ENCODE measurements around the gene MIP. TPM values are rescaled to one million over a fixed set of nuclear protein-coding genes. Genes with fewer than 3 reads are reported as not detected.

Gene MIP
- total RNA-seq, 6 donors from 2014 or later, result not detected

DNA sequence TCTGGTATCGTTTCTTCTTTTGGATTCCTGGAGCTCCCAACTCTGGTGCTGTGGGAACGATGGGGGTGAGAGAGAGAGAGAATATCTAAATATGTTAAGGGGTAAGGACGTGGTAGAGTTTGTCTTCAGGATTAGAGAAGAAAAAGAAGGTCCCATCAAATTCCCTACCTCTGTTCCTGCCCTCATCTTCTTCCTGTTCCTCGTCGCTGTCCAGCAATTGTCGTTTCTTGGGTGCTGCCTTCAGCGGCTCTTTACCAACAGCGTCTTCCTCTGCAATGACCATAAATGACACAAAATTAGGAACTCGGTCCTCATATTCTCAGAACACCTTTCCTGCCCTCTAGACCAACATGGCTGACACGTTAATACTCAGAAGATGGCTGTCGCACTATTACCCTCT, 36.7 kb downstream of the MIP start:
- WGBS, 2 donors, result 95% methylated on average over 11 of the region's 11 CpGs
- no peak overlapping the region for H3K27ac ChIP-seq
- TF ChIP-seq POLR2AphosphoS5 (IDR thresholded peaks at IDR 0.05), result no peak
- TF ChIP-seq, protein P1, sequence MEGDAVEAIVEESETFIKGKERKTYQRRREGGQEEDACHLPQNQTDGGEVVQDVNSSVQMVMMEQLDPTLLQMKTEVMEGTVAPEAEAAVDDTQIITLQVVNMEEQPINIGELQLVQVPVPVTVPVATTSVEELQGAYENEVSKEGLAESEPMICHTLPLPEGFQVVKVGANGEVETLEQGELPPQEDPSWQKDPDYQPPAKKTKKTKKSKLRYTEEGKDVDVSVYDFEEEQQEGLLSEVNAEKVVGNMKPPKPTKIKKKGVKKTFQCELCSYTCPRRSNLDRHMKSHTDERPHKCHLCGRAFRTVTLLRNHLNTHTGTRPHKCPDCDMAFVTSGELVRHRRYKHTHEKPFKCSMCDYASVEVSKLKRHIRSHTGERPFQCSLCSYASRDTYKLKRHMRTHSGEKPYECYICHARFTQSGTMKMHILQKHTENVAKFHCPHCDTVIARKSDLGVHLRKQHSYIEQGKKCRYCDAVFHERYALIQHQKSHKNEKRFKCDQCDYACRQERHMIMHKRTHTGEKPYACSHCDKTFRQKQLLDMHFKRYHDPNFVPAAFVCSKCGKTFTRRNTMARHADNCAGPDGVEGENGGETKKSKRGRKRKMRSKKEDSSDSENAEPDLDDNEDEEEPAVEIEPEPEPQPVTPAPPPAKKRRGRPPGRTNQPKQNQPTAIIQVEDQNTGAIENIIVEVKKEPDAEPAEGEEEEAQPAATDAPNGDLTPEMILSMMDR (IDR thresholded peaks at IDR 0.05), result no peak
- TF ChIP-seq EP300 (IDR thresholded peaks at IDR 0.05), result no peak
- TF ChIP-seq POLR2A (IDR thresholded peaks at IDR 0.05), result no peak
- no peaks in the 10 kb centered on the region for H3K27me3 ChIP-seq
- no peaks in the 10 kb centered on the region for H3K4me1 ChIP-seq
- DNase-seq (no peak), ATAC-seq (ENCODE audit: low FRiP score in 2 of 2) (no peak)
- no peak overlapping the region for H3K4me3 ChIP-seq
- peaks cover 0 to 33% (median 17%) of the 10 kb centered on the region in 4 donors for H3K36me3 ChIP-seq
- no peaks in the 10 kb centered on the region for H3K9me3 ChIP-seq

DNA sequence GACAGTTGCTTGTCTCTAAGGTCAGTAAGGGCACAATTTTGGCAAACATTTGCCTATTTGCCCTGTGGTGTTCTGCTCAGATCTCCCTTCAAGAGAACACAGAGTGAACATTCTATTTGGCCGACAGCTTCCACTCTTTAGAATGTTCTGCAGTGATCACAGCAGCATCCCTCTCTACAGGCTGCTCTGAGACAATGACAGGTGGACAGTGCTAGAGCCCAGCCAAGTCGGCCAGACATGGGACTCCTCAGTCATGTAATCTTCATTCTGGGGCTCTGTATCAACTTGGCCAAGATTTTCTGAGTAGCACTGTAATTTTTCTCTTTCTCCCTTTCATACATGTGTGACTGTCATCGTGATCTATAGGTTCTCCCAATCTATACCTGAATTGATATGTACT, 40.1 kb downstream of the MIP start:
- H3K4me3 ChIP-seq, result no peak overlapping the region
- no peaks in the 10 kb centered on the region for H3K27me3 ChIP-seq
- H3K9me3 ChIP-seq, result no peaks in the 10 kb centered on the region
- no peak for ATAC-seq (ENCODE audit: low FRiP score in 2 of 2)
- no peaks in the 10 kb centered on the region for H3K4me1 ChIP-seq
- peaks cover 0 to 12% (median 0%) of the 10 kb centered on the region in 4 donors for H3K36me3 ChIP-seq
- no peak for TF ChIP-seq POLR2A (IDR thresholded peaks at IDR 0.05)
- no peak for TF ChIP-seq POLR2AphosphoS5 (IDR thresholded peaks at IDR 0.05)
- TF ChIP-seq, protein P1 (IDR thresholded peaks at IDR 0.05), result no peak
- TF ChIP-seq EP300 (IDR thresholded peaks at IDR 0.05), result no peak
- no peak overlapping the region for H3K27ac ChIP-seq
- WGBS, 2 donors, result 91 to 92% methylated on average over 3 of the region's 3 CpGs
- DNase-seq, result no peak

DNA sequence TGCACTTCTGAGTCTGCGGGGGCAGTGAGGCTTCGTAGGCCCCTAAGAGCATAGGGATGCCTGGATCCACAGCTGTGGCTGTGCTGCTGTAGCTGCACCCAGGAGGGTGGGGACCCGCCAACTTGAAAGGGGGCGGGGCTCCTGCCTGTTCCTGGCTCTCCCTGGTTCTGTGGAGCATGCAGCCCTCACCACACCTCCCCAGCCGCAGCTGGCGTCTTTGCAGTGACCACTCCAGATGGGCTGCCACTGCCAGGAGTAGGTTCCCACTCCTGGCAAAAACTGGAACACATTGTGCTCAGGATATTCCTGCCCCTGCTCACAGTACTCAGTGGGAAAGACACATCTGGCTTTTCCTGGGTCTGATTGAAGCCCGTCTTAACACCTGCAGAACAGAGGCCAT, 41.1 kb downstream of the MIP start:
- DNase-seq, result peak in 1 of 2 donors; percentile 37
- ATAC-seq (ENCODE audit: low FRiP score in 2 of 2), result no peak
- H3K4me3 ChIP-seq, result no peak overlapping the region

DNA sequence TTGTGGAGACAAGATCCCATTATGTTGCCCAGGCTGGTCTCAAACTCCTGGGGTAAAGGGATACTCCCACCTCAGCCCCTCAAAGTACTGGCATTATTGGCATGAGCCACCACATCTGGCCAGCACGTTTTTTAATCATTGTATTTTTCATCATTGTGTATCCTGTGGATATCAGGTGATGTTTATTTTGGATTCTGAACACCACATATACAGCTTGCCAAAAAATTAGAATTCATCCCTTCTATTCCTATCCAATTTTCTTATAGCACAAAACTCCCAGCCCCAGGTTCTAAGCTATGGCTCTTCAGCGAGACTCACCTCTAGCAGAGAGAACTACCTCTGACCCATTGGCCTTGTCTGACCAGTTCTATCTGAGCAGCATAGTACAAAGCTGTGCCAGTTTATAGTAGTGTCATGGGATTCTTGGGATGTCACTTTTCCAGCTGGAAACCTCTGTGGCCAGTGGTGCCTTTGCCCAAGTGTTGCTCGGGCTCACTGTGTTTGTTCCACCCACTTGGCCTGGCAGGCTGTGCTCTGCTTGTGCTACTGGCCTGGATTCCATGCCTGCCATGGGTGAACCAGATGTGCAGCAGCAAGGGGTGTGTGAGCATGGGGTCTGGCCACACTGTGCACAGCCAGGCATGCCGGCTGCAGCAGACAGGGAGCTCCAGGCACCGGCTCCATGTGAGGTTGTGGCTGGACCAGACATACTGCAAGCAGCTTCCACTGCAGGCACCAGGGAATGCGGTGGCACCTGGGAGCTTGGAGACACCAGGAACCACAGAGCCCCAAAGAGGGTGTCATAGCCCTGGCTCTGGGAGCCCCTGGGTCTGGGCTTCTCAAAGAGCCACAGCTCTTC, 42.4 kb downstream of the MIP start:
- ATAC-seq (ENCODE audit: low FRiP score in 2 of 2) (no peak), DNase-seq (peak in 1 of 2 donors; percentile 41)
- WGBS, 2 donors, result 70 to 83% methylated on average over 3 to 4 of the region's 6 CpGs

More for the DNA sequence above, 41.1 kb downstream of the MIP start:
- no peaks in the 10 kb centered on the region for H3K9me3 ChIP-seq
- no peaks in the 10 kb centered on the region for H3K27me3 ChIP-seq
- H3K36me3 ChIP-seq, result peaks cover 0 to 12% (median 0%) of the 10 kb centered on the region in 4 donors
- no peak overlapping the region for H3K27ac ChIP-seq
- H3K4me1 ChIP-seq, result no peaks in the 10 kb centered on the region
- 72 to 83% methylated on average over 5 to 7 of the region's 7 CpGs for WGBS, 2 donors
- TF ChIP-seq, protein P1 (IDR thresholded peaks at IDR 0.05), result no peak
- TF ChIP-seq POLR2AphosphoS5 (IDR thresholded peaks at IDR 0.05) (no peak), EP300 (IDR thresholded peaks at IDR 0.05) (no peak), POLR2A (IDR thresholded peaks at IDR 0.05) (no peak)

More for the DNA sequence above, 42.4 kb downstream of the MIP start:
- TF ChIP-seq EP300 (IDR thresholded peaks at IDR 0.05) (no peak), POLR2AphosphoS5 (IDR thresholded peaks at IDR 0.05) (no peak), POLR2A (IDR thresholded peaks at IDR 0.05) (no peak)
- TF ChIP-seq, protein P1 (IDR thresholded peaks at IDR 0.05), result no peak
- H3K4me1 ChIP-seq, result no peaks in the 10 kb centered on the region
- no peaks in the 10 kb centered on the region for H3K27me3 ChIP-seq
- no peaks in the 10 kb centered on the region for H3K9me3 ChIP-seq
- H3K27ac ChIP-seq, result no peak overlapping the region
- H3K36me3 ChIP-seq, result no peaks in the 10 kb centered on the region
- no peak overlapping the region for H3K4me3 ChIP-seq
